ENCODE measurements around the gene CACNA1E. TPM values are rescaled to one million over a fixed set of nuclear protein-coding genes. Genes with fewer than 3 reads are reported as not detected.

CACNA1E gene
- polyA plus RNA-seq, 6 donors from 2014 or later = not detected

DNA sequence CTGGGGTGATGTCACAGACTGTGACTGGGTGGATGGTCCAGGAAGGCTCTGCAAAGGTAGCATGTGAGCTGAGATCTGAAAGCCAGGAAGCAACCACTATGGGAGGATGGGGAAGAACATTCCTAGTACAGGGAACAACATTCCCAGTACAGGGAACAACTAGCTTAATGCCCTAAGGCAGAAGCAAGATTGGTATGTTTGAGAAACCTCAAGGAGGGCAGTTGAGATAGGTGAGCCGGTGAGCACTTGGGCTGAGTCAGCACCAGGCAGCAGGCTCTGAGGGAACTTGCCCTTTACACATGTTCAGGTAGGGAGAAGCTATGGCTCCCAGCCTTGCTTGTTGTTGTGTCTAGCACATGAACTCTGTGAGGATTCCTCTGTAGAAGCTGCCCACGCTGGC is 24.2 kb upstream of the CACNA1E start:
- no peak for ATAC-seq (ENCODE audit: low read depth in 2 of 2)
- Mint-ChIP-seq H3K4me3 (no peak overlapping the region), H3K27me3 (peaks cover 9 to 22% (median 11%) of the 10 kb centered on the region in 3 donors)

DNA sequence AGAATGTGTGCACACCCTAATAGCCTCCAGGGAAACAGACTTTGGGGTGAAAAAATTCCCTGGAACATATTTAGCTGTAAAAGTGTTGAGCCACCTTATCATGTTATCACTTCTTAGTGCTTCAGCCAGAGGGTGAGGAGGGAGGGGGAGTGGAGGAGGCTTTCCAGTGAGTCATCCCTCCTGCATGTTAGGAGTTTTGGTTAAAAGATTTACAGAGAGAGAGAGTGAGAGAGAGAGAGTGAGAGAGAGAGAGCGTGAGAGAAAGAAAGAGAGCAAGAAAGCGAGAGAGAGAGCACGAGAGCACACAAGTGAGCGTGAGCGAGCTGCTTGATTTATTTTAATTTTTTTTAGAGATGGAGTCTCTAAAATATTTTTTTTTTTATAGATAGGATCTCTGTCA is 13.5 kb upstream of the CACNA1E start:
- no peaks in the 10 kb centered on the region for H3K4me1 Mint-ChIP-seq
- no peaks in the 10 kb centered on the region for H3K36me3 Mint-ChIP-seq
- peaks cover 0 to 4% (median 0%) of the 10 kb centered on the region in 7 donors for H3K9me3 Mint-ChIP-seq
- no peak for ATAC-seq (ENCODE audit: low read depth in 2 of 2)
- H3K27ac Mint-ChIP-seq = no peak overlapping the region
- H3K4me3 Mint-ChIP-seq = no peak overlapping the region
- peaks cover 23 to 41% (median 30%) of the 10 kb centered on the region in 3 donors for H3K27me3 Mint-ChIP-seq
- DNase-seq = no peak

More for the DNA sequence above, 24.2 kb upstream of the CACNA1E start:
- no peak for DNase-seq
- Mint-ChIP-seq H3K9me3 (peaks cover 3 to 22% (median 9%) of the 10 kb centered on the region in 7 donors), H3K27ac (peak overlapping the region in 1 of 6 donors; percentile 35), H3K36me3 (no peaks in the 10 kb centered on the region), H3K4me1 (no peaks in the 10 kb centered on the region)

- Mint-ChIP-seq H3K27ac (no peak overlapping the region), H3K4me3 (no peak overlapping the region), H3K9me3 (no peaks in the 10 kb centered on the region), H3K4me1 (no peaks in the 10 kb centered on the region), H3K27me3 (peaks cover 10 to 19% (median 13%) of the 10 kb centered on the region in 3 donors), H3K36me3 (no peaks in the 10 kb centered on the region)
- no peak for DNase-seq
- ATAC-seq (ENCODE audit: low read depth in 2 of 2) = no peak
These were observed 7.7 kb upstream of the CACNA1E start for GRCh38 chr1:181475580-181475979.

- Mint-ChIP-seq H3K4me1 (no peaks in the 10 kb centered on the region), H3K4me3 (no peak overlapping the region), H3K36me3 (no peaks in the 10 kb centered on the region), H3K9me3 (peaks cover 0 to 3% (median 0%) of the 10 kb centered on the region in 7 donors), H3K27ac (no peak overlapping the region), H3K27me3 (peaks cover 18 to 27% (median 23%) of the 10 kb centered on the region in 3 donors)
- DNase-seq (no peak), ATAC-seq (ENCODE audit: low read depth in 2 of 2) (no peak)
These were observed 6.7 kb upstream of the CACNA1E start for GRCh38 chr1:181476581-181476980.

DNA sequence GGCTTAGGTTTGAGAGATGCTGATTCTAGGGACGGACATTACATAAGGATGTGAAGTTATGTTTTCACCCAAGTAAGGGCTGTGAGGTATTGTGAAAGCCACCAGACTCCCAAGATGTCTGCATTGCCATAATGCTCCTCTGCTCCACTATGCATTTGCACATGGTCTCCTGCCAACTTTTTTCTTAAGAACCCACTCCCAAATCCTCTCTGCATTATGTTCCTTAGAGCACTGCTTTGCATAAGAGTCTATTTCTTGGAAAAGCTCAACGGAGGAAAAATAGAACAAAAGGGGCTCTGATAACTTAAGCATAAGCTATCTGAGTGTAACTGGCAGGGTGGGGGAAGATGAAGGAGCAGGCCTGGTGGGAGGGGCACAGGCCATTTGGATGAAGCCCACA is 5.0 kb upstream of the CACNA1E start:
- DNase-seq = no peak
- H3K27ac Mint-ChIP-seq = no peak overlapping the region
- no peak overlapping the region for H3K4me3 Mint-ChIP-seq
- ATAC-seq (ENCODE audit: low read depth in 2 of 2) = no peak
- peaks cover 32 to 40% (median 34%) of the 10 kb centered on the region in 3 donors for H3K27me3 Mint-ChIP-seq
- H3K4me1 Mint-ChIP-seq = peaks cover 0 to 5% (median 0%) of the 10 kb centered on the region in 3 donors
- no peaks in the 10 kb centered on the region for H3K36me3 Mint-ChIP-seq
- peaks cover 0 to 3% (median 0%) of the 10 kb centered on the region in 7 donors for H3K9me3 Mint-ChIP-seq

DNA sequence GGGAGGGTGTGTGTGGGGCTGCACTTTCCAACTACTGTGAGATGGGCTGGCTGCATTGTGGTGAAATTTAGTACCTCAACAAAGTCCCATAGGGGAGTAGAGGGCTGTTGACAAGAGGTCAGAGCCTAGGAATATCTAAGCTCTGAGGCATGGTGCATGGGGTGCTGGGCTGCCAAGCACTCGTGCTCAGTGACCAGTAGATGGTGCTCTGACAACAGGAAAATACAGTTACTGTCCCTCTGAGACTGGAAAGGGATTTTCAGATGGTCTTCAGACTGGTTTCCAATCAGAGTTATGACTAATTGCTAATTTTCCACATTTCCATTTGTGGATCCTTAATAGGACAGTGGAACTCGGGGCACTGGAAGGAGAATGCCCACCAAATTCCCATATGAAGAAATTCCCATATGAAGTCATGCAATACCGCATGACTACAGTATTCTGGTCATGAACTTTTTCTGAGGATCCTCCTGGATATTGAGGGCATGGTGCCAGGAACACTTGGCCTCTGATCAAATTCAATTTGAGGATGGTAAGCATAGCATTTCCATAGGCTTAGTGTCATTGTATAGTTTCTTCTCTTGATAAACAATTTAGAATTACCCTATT is 4.1 kb upstream of the CACNA1E start:
- peaks cover 0 to 15% (median 0%) of the 10 kb centered on the region in 3 donors for H3K4me1 Mint-ChIP-seq
- peaks cover 34 to 49% (median 44%) of the 10 kb centered on the region in 3 donors for H3K27me3 Mint-ChIP-seq
- H3K36me3 Mint-ChIP-seq = no peaks in the 10 kb centered on the region
- peaks cover 0 to 3% (median 0%) of the 10 kb centered on the region in 7 donors for H3K9me3 Mint-ChIP-seq
- no peak overlapping the region for H3K4me3 Mint-ChIP-seq
- H3K27ac Mint-ChIP-seq = no peak overlapping the region
- ATAC-seq (ENCODE audit: low read depth in 2 of 2) (no peak), DNase-seq (peak; percentile 23)

- Mint-ChIP-seq H3K27me3 (peaks cover 58 to 76% (median 69%) of the 10 kb centered on the region in 3 donors), H3K9me3 (peaks cover 0 to 3% (median 0%) of the 10 kb centered on the region in 7 donors), H3K4me1 (peaks cover 6 to 34% (median 7%) of the 10 kb centered on the region in 3 donors), H3K27ac (no peak overlapping the region), H3K36me3 (peaks cover 3 to 16% of the 10 kb centered on the region in 2 donors), H3K4me3 (peak overlapping the region in 1 of 8 donors; percentile 8)
- no peak for DNase-seq
- no peak for ATAC-seq (ENCODE audit: low read depth in 2 of 2)
These were observed 1.3 kb upstream of the CACNA1E start for GRCh38 chr1:181482001-181482430.

DNA sequence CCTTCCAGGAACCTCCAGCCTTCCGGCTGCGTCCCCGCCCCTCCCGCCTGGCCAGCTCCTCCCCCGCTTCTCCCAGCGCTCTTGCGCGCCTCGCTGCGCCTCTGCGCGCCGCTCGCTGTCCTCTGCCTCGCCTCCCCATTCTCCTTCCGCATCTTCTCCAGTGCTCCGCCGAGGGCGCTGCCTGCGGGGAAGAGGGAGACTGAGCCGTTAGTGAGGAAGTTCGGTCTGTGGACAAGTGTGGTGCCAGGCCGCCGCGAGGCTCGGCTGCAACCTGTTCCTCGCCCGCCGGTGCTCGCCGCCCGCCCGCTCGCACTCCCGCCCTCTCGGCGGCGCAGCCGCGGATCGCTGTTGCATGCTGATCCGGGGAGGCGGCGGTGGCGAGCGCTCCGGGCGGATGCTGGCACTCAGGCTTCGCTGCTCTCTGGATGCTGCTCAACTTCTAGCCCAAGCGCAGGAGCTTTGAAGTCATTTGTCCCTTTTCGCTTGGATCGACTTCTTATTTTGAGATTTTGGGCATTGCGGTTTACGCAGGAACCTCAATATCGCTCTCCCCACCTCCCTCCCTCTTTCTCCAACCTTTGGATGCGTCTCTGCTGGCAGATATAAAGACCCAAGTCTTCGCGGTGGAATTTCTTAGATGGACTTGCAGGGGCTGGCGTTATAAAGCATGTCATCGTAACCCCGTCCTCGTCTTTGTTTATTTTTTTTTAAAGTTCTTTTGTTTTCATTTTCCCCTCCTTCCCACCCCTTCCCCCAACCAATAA is 614 bp upstream of the CACNA1E start:
- H3K9me3 Mint-ChIP-seq = peaks cover 0 to 3% (median 0%) of the 10 kb centered on the region in 7 donors
- DNase-seq (no peak), ATAC-seq (ENCODE audit: low read depth in 2 of 2) (no peak)
- H3K27me3 Mint-ChIP-seq = peaks cover 65 to 75% (median 69%) of the 10 kb centered on the region in 3 donors
- H3K27ac Mint-ChIP-seq = no peak overlapping the region
- H3K4me3 Mint-ChIP-seq = peak overlapping the region in 5 of 8 donors; percentile 34 to 56 (median 39)
- H3K4me1 Mint-ChIP-seq = peaks cover 6 to 34% (median 7%) of the 10 kb centered on the region in 3 donors
- peaks cover 3 to 16% of the 10 kb centered on the region in 2 donors for H3K36me3 Mint-ChIP-seq

DNA sequence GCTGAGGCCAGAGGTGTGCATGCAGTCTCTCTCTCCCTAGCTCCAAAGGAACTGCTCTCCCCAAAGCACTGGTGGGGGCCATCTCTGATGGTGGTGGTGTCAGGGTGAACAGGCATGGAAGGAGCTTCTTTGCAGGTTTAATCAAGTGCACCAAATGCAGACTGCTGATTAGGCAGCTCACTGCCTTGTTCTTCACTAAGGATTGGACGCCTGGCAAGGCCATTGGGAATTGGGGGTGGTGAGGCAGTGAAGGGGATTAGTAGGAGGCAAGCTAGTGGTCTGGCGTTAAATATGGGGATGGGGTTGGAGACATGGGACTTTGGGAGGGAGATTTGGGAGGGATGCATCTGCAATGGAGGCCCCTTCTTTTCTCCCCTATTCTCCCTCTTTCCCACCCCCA is 1.5 kb downstream of the CACNA1E start:
- Mint-ChIP-seq H3K9me3 (peaks cover 0 to 3% (median 0%) of the 10 kb centered on the region in 7 donors), H3K27ac (no peak overlapping the region), H3K4me1 (peaks cover 6 to 34% (median 7%) of the 10 kb centered on the region in 3 donors), H3K4me3 (peak overlapping the region in 2 of 8 donors; percentile 13 to 30), H3K36me3 (peaks cover 3 to 16% of the 10 kb centered on the region in 2 donors), H3K27me3 (peaks cover 74 to 96% (median 89%) of the 10 kb centered on the region in 3 donors)
- DNase-seq (no peak), ATAC-seq (ENCODE audit: low read depth in 2 of 2) (no peak)

DNA sequence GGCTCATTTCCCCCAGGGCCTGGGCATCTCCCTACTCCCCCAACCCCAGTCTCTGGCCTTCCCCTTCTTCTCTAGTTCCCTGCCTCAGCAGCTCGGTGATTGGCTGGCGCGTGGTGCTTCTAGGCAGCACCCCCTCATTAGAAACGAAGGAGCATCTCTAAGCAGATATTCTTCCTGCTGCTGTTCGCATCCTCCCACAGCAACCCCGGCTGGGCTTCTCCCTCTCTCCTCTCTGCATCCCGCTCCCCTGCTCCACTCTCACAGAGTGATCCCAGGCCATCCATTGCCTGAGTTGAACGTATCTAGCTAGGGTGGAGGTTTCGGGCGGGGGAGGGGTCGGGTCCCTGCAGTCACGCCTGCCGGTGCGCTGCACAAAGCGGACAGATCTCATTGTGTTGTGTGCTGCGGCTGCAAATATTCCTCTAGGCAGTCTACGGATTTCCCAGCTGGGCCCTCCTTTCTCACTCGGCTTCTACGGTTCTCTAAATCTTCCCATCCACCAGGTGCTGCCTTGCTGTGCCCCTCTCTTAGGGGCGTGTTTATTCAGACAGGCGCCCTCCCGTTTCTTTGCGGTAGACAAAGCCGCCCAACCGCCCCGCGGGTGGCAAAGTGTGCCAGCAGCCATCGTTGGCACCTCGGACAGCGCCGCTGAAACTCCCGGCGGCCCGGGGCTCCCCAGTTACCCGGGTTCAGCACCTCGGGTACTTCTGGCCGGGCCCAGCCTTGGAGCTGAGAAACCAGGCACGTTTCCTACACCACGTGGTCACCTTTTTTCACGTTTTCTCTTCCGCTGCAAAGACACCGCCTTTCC is 2.2 kb downstream of the CACNA1E start:
- no peak for DNase-seq
- H3K27me3 Mint-ChIP-seq = peaks cover 71 to 96% (median 96%) of the 10 kb centered on the region in 3 donors
- H3K9me3 Mint-ChIP-seq = peaks cover 0 to 3% (median 0%) of the 10 kb centered on the region in 7 donors
- H3K4me1 Mint-ChIP-seq = peaks cover 6 to 34% (median 7%) of the 10 kb centered on the region in 3 donors
- ATAC-seq (ENCODE audit: low read depth in 2 of 2) = peak in 1 of 2 donors; percentile 21
- peaks cover 3 to 16% of the 10 kb centered on the region in 2 donors for H3K36me3 Mint-ChIP-seq
- H3K4me3 Mint-ChIP-seq = peak overlapping the region in 7 of 8 donors; percentile 2 to 86 (median 39)
- H3K27ac Mint-ChIP-seq = peak overlapping the region in 1 of 6 donors; percentile 42

DNA sequence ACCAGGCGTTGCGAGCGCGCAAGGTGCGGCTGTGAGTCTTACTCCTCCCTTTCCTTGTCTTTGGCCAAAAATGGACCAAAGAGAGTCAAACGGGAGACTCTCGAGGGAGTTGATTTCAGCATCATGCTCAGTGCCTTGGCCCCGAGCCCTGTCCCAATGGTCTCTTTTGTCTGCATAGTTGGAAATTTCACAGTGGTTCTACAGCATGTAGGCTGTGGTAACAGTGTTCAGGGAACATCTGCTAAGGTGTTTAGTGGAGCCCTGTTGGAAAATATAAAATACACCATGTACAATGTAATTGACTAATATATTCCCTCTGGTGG is 2.7 kb downstream of the CACNA1E start:
- ATAC-seq (ENCODE audit: low read depth in 2 of 2) (no peak), DNase-seq (no peak)
- Mint-ChIP-seq H3K4me1 (peaks cover 6 to 34% (median 7%) of the 10 kb centered on the region in 3 donors), H3K36me3 (peaks cover 3 to 16% of the 10 kb centered on the region in 2 donors), H3K4me3 (peak overlapping the region in 4 of 8 donors; percentile 16 to 67 (median 40)), H3K27me3 (peaks cover 70 to 98% (median 96%) of the 10 kb centered on the region in 3 donors), H3K9me3 (peaks cover 0 to 2% (median 0%) of the 10 kb centered on the region in 7 donors), H3K27ac (peak overlapping the region in 1 of 6 donors; percentile 42)

- DNase-seq (no peak), ATAC-seq (ENCODE audit: low read depth in 2 of 2) (no peak)
- Mint-ChIP-seq H3K36me3 (peaks cover 3 to 16% of the 10 kb centered on the region in 2 donors), H3K9me3 (peaks cover 0 to under 1% (median 0%) of the 10 kb centered on the region in 7 donors), H3K4me1 (peaks cover 6 to 23% (median 7%) of the 10 kb centered on the region in 3 donors), H3K4me3 (no peak overlapping the region), H3K27ac (no peak overlapping the region), H3K27me3 (peaks cover 72 to 89% (median 78%) of the 10 kb centered on the region in 3 donors)
These were observed 5.5 kb downstream of the CACNA1E start for GRCh38 chr1:181488866-181489265.

- peaks cover 3 to 11% of the 10 kb centered on the region in 2 donors for H3K36me3 Mint-ChIP-seq
- H3K27me3 Mint-ChIP-seq = peaks cover 58 to 75% (median 64%) of the 10 kb centered on the region in 3 donors
- peak overlapping the region in 1 of 6 donors; percentile 7 for H3K27ac Mint-ChIP-seq
- peaks cover 6 to 12% (median 7%) of the 10 kb centered on the region in 3 donors for H3K4me1 Mint-ChIP-seq
- no peaks in the 10 kb centered on the region for H3K9me3 Mint-ChIP-seq
- DNase-seq = no peak
- H3K4me3 Mint-ChIP-seq = peak overlapping the region in 1 of 8 donors; percentile 0
- no peak for ATAC-seq (ENCODE audit: low read depth in 2 of 2)
These were observed 7.0 kb downstream of the CACNA1E start for GRCh38 chr1:181490276-181490675.

Measured in naive B cell (primary cell).